Ovary (tissue), 3 donors: ENCODE results near the gene BTNL9.

Experiments
- EP300 ChIP-seq: sonication (generic); formaldehyde crosslinking; IDR thresholded peaks from one replicate; pipeline ENCODE4 v1.6.1; 2017; ENCODE audit warnings: antibody characterized with exemption
- POLR2A ChIP-seq: fragments of 450-650 bp; IDR thresholded peaks from one replicate; pipeline ENCODE4 v1.6.1; 2017; ENCODE audit warnings: antibody characterized with exemption, mild to moderate bottlenecking, moderate library complexity
- TF ChIP-seq, protein P1 (sequence below), 3 donors: fragments of 450-650 bp in 2 of 3; fragments of 200-600 bp in 1 of 3; IDR thresholded peaks; one replicate each; pipeline versions ENCODE4 v1.5.1 to v1.8.0; 2016 to 2022; ENCODE audit warnings: antibody characterized with exemption in 3 of 3, mild to moderate bottlenecking in 1 of 3
- donor health status: DM: no; HTN: no; CAD: no.

DNA sequence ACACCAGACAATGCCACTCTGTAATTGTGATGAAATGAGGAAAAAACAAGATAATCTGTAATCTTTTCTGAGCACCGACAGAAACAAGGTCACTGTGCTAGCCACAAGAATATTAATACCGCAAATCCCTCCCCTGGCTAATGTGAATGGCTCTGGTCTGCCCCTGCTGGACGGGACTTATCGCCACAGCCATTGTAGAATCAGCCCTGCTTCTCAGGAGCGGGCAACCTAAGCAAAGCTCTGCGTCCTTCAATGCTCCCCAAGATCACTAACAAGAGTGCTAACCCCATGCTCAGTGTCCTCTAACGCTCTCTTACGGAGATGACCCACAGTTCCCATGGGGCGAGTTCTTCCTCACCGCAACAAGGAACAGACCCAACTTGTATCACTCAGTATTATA is 48.2 kb downstream of the BTNL9 start:
- TF ChIP-seq, protein P1, sequence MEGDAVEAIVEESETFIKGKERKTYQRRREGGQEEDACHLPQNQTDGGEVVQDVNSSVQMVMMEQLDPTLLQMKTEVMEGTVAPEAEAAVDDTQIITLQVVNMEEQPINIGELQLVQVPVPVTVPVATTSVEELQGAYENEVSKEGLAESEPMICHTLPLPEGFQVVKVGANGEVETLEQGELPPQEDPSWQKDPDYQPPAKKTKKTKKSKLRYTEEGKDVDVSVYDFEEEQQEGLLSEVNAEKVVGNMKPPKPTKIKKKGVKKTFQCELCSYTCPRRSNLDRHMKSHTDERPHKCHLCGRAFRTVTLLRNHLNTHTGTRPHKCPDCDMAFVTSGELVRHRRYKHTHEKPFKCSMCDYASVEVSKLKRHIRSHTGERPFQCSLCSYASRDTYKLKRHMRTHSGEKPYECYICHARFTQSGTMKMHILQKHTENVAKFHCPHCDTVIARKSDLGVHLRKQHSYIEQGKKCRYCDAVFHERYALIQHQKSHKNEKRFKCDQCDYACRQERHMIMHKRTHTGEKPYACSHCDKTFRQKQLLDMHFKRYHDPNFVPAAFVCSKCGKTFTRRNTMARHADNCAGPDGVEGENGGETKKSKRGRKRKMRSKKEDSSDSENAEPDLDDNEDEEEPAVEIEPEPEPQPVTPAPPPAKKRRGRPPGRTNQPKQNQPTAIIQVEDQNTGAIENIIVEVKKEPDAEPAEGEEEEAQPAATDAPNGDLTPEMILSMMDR (IDR thresholded peaks at IDR 0.05), result no peak
- no peak for TF ChIP-seq POLR2A
- no peak for TF ChIP-seq EP300
